GM08714 (cell line): ENCODE results near the gene LRBA.
"Not testable (repeated sequence)": the region's sequence is repeated elsewhere in the genome, so short reads cannot be mapped to it uniquely, and the experiment has no call there.

Experiments used
- H3K4me3 ChIP-seq: fragments of 200-500 bp; sonication (Bioruptor generic); 2 replicates; pipeline ENCODE4 v1.5.1; 2014; ENCODE audit warnings: mild to moderate bottlenecking, low read length, inconsistent platforms
- ZNF274 ChIP-seq: IDR thresholded peaks from 2 replicates; pipeline ENCODE4 v1.6.1; 2012; ENCODE audit warnings: mild to moderate bottlenecking, low read depth, low read length

Gene LRBA

GRCh38 chr4:150769845-150770244 lies 245.2 kb downstream of the LRBA start:
- TF ChIP-seq ZNF274: no peak
- no peak overlapping the region for H3K4me3 ChIP-seq

- H3K4me3 ChIP-seq: no peak overlapping the region
- TF ChIP-seq ZNF274: no peak
Observed at GRCh38 chr4:150769248-150769647, 245.8 kb downstream of the LRBA start.

- TF ChIP-seq ZNF274: no peak
Observed at GRCh38 chr4:150768497-150768896, 246.6 kb downstream of the LRBA start.

GRCh38 chr4:150765216-150765615 lies 249.9 kb downstream of the LRBA start:
- H3K4me3 ChIP-seq: no peak overlapping the region
- no peak for TF ChIP-seq ZNF274

More at GRCh38 chr4:150768497-150768896, 246.6 kb downstream of the LRBA start:
- no peak overlapping the region for H3K4me3 ChIP-seq

- no peak for TF ChIP-seq ZNF274
- H3K4me3 ChIP-seq: no peak overlapping the region
Observed at GRCh38 chr4:150751648-150752047, 263.4 kb downstream of the LRBA start.

- H3K4me3 ChIP-seq: no peak overlapping the region
- no peak for TF ChIP-seq ZNF274
Observed at GRCh38 chr4:150750824-150751223, 264.3 kb downstream of the LRBA start.

- no peak overlapping the region for H3K4me3 ChIP-seq
- no peak for TF ChIP-seq ZNF274
Observed at GRCh38 chr4:150746156-150746555, 268.9 kb downstream of the LRBA start.

- TF ChIP-seq ZNF274: no peak
- H3K4me3 ChIP-seq: no peak overlapping the region
Observed at GRCh38 chr4:150744570-150744969, 270.5 kb downstream of the LRBA start.

- H3K4me3 ChIP-seq: no peak overlapping the region
- TF ChIP-seq ZNF274: no peak
Observed at GRCh38 chr4:150743564-150744342, 271.3 kb downstream of the LRBA start.

- H3K4me3 ChIP-seq: not testable (repeated sequence)
Observed at GRCh38 chr4:150742930-150743329, 272.2 kb downstream of the LRBA start.

- TF ChIP-seq ZNF274: no peak
Observed at GRCh38 chr4:150739591-150739990, 275.5 kb downstream of the LRBA start.

GRCh38 chr4:150725957-150726523 lies 289.0 kb downstream of the LRBA start:
- TF ChIP-seq ZNF274: no peak
- H3K4me3 ChIP-seq: no peak overlapping the region

More at GRCh38 chr4:150739591-150739990, 275.5 kb downstream of the LRBA start:
- no peak overlapping the region for H3K4me3 ChIP-seq

- TF ChIP-seq ZNF274: no peak
Observed at GRCh38 chr4:150723727-150724411, 291.2 kb downstream of the LRBA start.

GRCh38 chr4:150722908-150723362 lies 292.1 kb downstream of the LRBA start:
- no peak overlapping the region for H3K4me3 ChIP-seq
- TF ChIP-seq ZNF274: no peak

More at GRCh38 chr4:150723727-150724411, 291.2 kb downstream of the LRBA start:
- no peak overlapping the region for H3K4me3 ChIP-seq

- TF ChIP-seq ZNF274: no peak
- H3K4me3 ChIP-seq: no peak overlapping the region
Observed at GRCh38 chr4:150720973-150721518, 294.0 kb downstream of the LRBA start.

GRCh38 chr4:150717952-150718351 lies 297.1 kb downstream of the LRBA start:
- no peak overlapping the region for H3K4me3 ChIP-seq
- no peak for TF ChIP-seq ZNF274
